Gastroesophageal sphincter (tissue), 4 donors: Measurements from ENCODE around the gene FBXW11. TPM values are rescaled to one million over a fixed set of nuclear protein-coding genes. Genes with fewer than 3 reads are reported as not detected.

Source experiments
- ATAC-seq: fragments of 150-250 bp; one replicate; pipeline ENCODE4 v1.9.1; 2016; ENCODE audit warnings: mild to moderate bottlenecking, moderate library complexity
- H3K27ac ChIP-seq, 4 donors: fragments of 200-600 bp; sonication (generic) in 3 of 4; 1 replicate in 3 of 4; 2 replicates in 1 of 4; pipeline ENCODE4 v1.5.1; 2016 to 2019
- H3K27me3 ChIP-seq: fragments of 200-600 bp; sonication (generic); one replicate; pipeline ENCODE4 v1.5.1; 2019
- H3K36me3 ChIP-seq, 2 donors: fragments of 200-600 bp; sonication (generic); one replicate each; pipeline ENCODE4 v1.5.1; 2019; ENCODE audit warnings: control low read depth in 1 of 2
- H3K4me1 ChIP-seq, 3 donors: fragments of 200-600 bp; sonication (generic); 1 replicate in 2 of 3; 2 replicates in 1 of 3; pipeline ENCODE4 v1.5.1; 2016 to 2019; ENCODE audit warnings: control low read depth in 2 of 3
- H3K4me3 ChIP-seq, 2 donors: fragments of 200-600 bp; sonication (generic); one replicate each; pipeline ENCODE4 v1.5.1; 2019; ENCODE audit warnings: mild to moderate bottlenecking in 1 of 2, moderate library complexity in 1 of 2
- H3K9me3 ChIP-seq, 3 donors: fragments of 200-600 bp; sonication (generic); one replicate each; pipeline ENCODE4 v1.5.1; 2017 to 2019; ENCODE audit warnings: control low read depth in 2 of 3
- CTCF ChIP-seq, 4 experiments: fragments of 200-600 bp in 2 of 4; fragments of 450-650 bp in 2 of 4; sonication (generic) in 1 of 4; IDR thresholded peaks; one replicate each; pipeline ENCODE4 v1.5.1; 2017 to 2019; ENCODE audit warnings: antibody characterized with exemption in 4 of 4, mild to moderate bottlenecking in 2 of 4, moderate library complexity in 2 of 4
- EP300 ChIP-seq: sonication (generic); formaldehyde crosslinking; IDR thresholded peaks from one replicate; pipeline ENCODE4 v1.6.1; 2017; ENCODE audit warnings: antibody characterized with exemption, mild to moderate bottlenecking
- POLR2A ChIP-seq, 2 donors: fragments of 450-650 bp; IDR thresholded peaks; one replicate each; pipeline ENCODE4 v1.6.1; 2017; ENCODE audit warnings: antibody characterized with exemption in 2 of 2, mild to moderate bottlenecking in 2 of 2, moderate library complexity in 1 of 2
- POLR2AphosphoS5 ChIP-seq: sonication (generic); formaldehyde crosslinking; IDR thresholded peaks from one replicate; pipeline ENCODE4 v1.6.1; 2017; ENCODE audit warnings: antibody characterized with exemption
- WGBS, 2 donors: methylation state at CpG; one replicate each; pipeline ENCODE4 v1.1.5; 2018; ENCODE audit warnings: low coverage in 1 of 2; 5-methylcytosine and 5-hydroxymethylcytosine counted together
- total RNA-seq, 4 donors: library from RNA; depleted of rRNA; stranded (reverse); fragments of >200 nt; gene quantifications; one replicate each; pipeline ENCODE4 v1.1.0, GENCODE V29; 2016

The FBXW11 gene
- total RNA-seq, 4 donors from 2014 or later, result 64.3 to 88.3 (median 76.3) TPM

GRCh38 chr5:171841984-171842776 is 164.3 kb downstream of the FBXW11 start:
- ATAC-seq, result no peak
- no peaks in the 10 kb centered on the region for H3K27me3 ChIP-seq
- WGBS, 2 donors, result 77% methylated on average over 13 to 16 of the region's 24 CpGs
- peaks cover 0 to 4% of the 10 kb centered on the region in 2 donors for H3K36me3 ChIP-seq
- no peaks in the 10 kb centered on the region for H3K4me1 ChIP-seq
- TF ChIP-seq EP300 (no peak), CTCF (IDR thresholded peaks at IDR 0.05) (no peak), POLR2AphosphoS5 (no peak), POLR2A (IDR thresholded peaks at IDR 0.05) (no peak)
- no peak overlapping the region for H3K4me3 ChIP-seq
- H3K27ac ChIP-seq, result no peak overlapping the region
- no peaks in the 10 kb centered on the region for H3K9me3 ChIP-seq

- no peak for TF ChIP-seq POLR2A (IDR thresholded peaks at IDR 0.05)
- TF ChIP-seq EP300, result no peak
- TF ChIP-seq POLR2AphosphoS5, result no peak
- TF ChIP-seq CTCF (IDR thresholded peaks at IDR 0.05), result no peak
- no peaks in the 10 kb centered on the region for H3K36me3 ChIP-seq
- H3K4me1 ChIP-seq, result no peaks in the 10 kb centered on the region
- no peaks in the 10 kb centered on the region for H3K9me3 ChIP-seq
- no peak for ATAC-seq
- 90 to 95% methylated on average over 6 to 14 of the region's 16 CpGs for WGBS, 2 donors
- H3K27ac ChIP-seq, result no peak overlapping the region
- no peaks in the 10 kb centered on the region for H3K27me3 ChIP-seq
- H3K4me3 ChIP-seq, result no peak overlapping the region
These were observed 165.5 kb downstream of the FBXW11 start for GRCh38 chr5:171840711-171841522.

GRCh38 chr5:171840066-171840465 is 166.4 kb downstream of the FBXW11 start:
- ATAC-seq, result no peak
- no CpG with 5 or more reads among the region's 2 CpGs for WGBS, 2 donors
- H3K4me3 ChIP-seq, result no peak overlapping the region

GRCh38 chr5:171839112-171839511 is 167.3 kb downstream of the FBXW11 start:
- no peaks in the 10 kb centered on the region for H3K4me1 ChIP-seq
- H3K36me3 ChIP-seq, result no peaks in the 10 kb centered on the region
- H3K4me3 ChIP-seq, result no peak overlapping the region
- no peak for TF ChIP-seq POLR2AphosphoS5
- no peak overlapping the region for H3K27ac ChIP-seq
- WGBS, 2 donors, result 88 to 100% methylated on average over 1 to 2 of the region's 2 CpGs
- ATAC-seq, result no peak
- peaks cover 0 to 1% (median 0%) of the 10 kb centered on the region in 3 donors for H3K9me3 ChIP-seq
- no peaks in the 10 kb centered on the region for H3K27me3 ChIP-seq

More at GRCh38 chr5:171840066-171840465, 166.4 kb downstream of the FBXW11 start:
- Histone ChIP-seq H3K27me3 (no peaks in the 10 kb centered on the region), H3K36me3 (no peaks in the 10 kb centered on the region), H3K9me3 (no peaks in the 10 kb centered on the region), H3K4me1 (no peaks in the 10 kb centered on the region), H3K27ac (no peak overlapping the region)
- TF ChIP-seq CTCF (IDR thresholded peaks at IDR 0.05) (no peak), POLR2A (IDR thresholded peaks at IDR 0.05) (no peak), POLR2AphosphoS5 (no peak), EP300 (no peak)

GRCh38 chr5:171838066-171838465 is 168.4 kb downstream of the FBXW11 start:
- H3K9me3 ChIP-seq, result peaks cover 0 to 12% (median 0%) of the 10 kb centered on the region in 3 donors
- H3K36me3 ChIP-seq, result no peaks in the 10 kb centered on the region
- no peak for ATAC-seq
- H3K27ac ChIP-seq, result no peak overlapping the region
- H3K27me3 ChIP-seq, result no peaks in the 10 kb centered on the region
- TF ChIP-seq POLR2AphosphoS5, result no peak
- no peak for TF ChIP-seq CTCF (IDR thresholded peaks at IDR 0.05)
- TF ChIP-seq EP300, result no peak
- TF ChIP-seq POLR2A (IDR thresholded peaks at IDR 0.05), result no peak
- no peak overlapping the region for H3K4me3 ChIP-seq
- H3K4me1 ChIP-seq, result no peaks in the 10 kb centered on the region
- 70 to 86% methylated on average over 5 to 6 of the region's 12 CpGs for WGBS, 2 donors
